Naive thymus-derived CD4-positive, alpha-beta T cell (primary cell): ENCODE measurements around the gene VPS13C. TPM values are rescaled to one million over a fixed set of nuclear protein-coding genes. Genes with fewer than 3 reads are reported as not detected.
A peak's percentile ranks its signal among the peaks of the same experiment; 100 is the strongest.

Experiments used
- ATAC-seq: fragments of 150-1000 bp; cut with Tn5 transposase; 2 replicates; pipeline ENCODE4 v1.10.0; 2021; ENCODE audit warnings: mild to moderate bottlenecking, moderate library complexity
- CTCF ChIA-PET: fragments of 350-600 bp; sonication (Branson Sonifier 250); formaldehyde crosslinking; loops from one replicate; lab custom pipeline; 2021; ENCODE audit warnings: antibody characterized with exemption; lab: Charles Lee
- POLR2A ChIA-PET: fragments of 350-600 bp; sonication (Branson Sonifier 250); formaldehyde crosslinking; loops from one replicate; lab custom pipeline; 2021; ENCODE audit warnings: antibody characterized with exemption, inconsistent platforms; lab: Charles Lee
- DNase-seq, 9 donors: peaks; one replicate each; pipeline versions ENCODE4 v3.0.0 to v3.0.0-alpha.2; 2020 to 2022; ENCODE audit warnings: mixed read lengths in 1 of 9
- H3K27ac ChIP-seq: one replicate; pipeline ENCODE4 v1.7.0; 2013; ENCODE audit warnings: mild to moderate bottlenecking, low read depth, low read length, moderate library complexity
- H3K27me3 ChIP-seq, 2 donors: one replicate each; pipeline ENCODE4 v1.7.0; 2013; ENCODE audit warnings: low read length in 2 of 2, mild to moderate bottlenecking in 2 of 2, moderate library complexity in 2 of 2; ENCODE audit not compliant: control insufficient read depth in 2 of 2, insufficient read depth in 2 of 2
- H3K36me3 ChIP-seq, 3 experiments: 1 replicate in 2 of 3; 2 replicates in 1 of 3; pipeline ENCODE4 v1.7.0; 2013; ENCODE audit warnings: low read length in 3 of 3, mild to moderate bottlenecking in 3 of 3, moderate library complexity in 1 of 3; ENCODE audit not compliant: insufficient read depth in 3 of 3, control insufficient read depth in 2 of 3
- H3K4me1 ChIP-seq, 2 donors: one replicate each; pipeline ENCODE4 v1.7.0; 2013; ENCODE audit warnings: low read length in 2 of 2, mild to moderate bottlenecking in 2 of 2, moderate library complexity in 1 of 2; ENCODE audit not compliant: control insufficient read depth in 2 of 2, insufficient read depth in 2 of 2
- H3K4me3 ChIP-seq: 2 replicates; pipeline ENCODE4 v1.7.0; 2013; ENCODE audit warnings: mild to moderate bottlenecking, low read length
- H3K9me3 ChIP-seq, 3 experiments: 1 replicate in 2 of 3; 2 replicates in 1 of 3; pipeline ENCODE4 v1.7.0; 2013; ENCODE audit warnings: low read length in 3 of 3; ENCODE audit not compliant: control insufficient read depth in 2 of 3
- H3K27ac Mint-ChIP-seq, 9 donors: one replicate each; pipeline ENCODE4 v1.8.0; 2020 to 2022; ENCODE audit warnings: mixed read lengths in 9 of 9, mild to moderate bottlenecking in 8 of 9, moderate library complexity in 5 of 9, inconsistent platforms in 2 of 9
- H3K27me3 Mint-ChIP-seq, 5 donors: one replicate each; pipeline ENCODE4 v1.8.0; 2021 to 2022; ENCODE audit warnings: mixed read lengths in 5 of 5, mild to moderate bottlenecking in 1 of 5
- H3K36me3 Mint-ChIP-seq, 5 donors: one replicate each; pipeline ENCODE4 v1.8.0; 2020 to 2022; ENCODE audit warnings: mixed read lengths in 5 of 5, mild to moderate bottlenecking in 3 of 5, inconsistent platforms in 1 of 5
- H3K4me1 Mint-ChIP-seq, 7 donors: one replicate each; pipeline ENCODE4 v1.8.0; 2020 to 2022; ENCODE audit warnings: mixed read lengths in 7 of 7, mild to moderate bottlenecking in 3 of 7, inconsistent platforms in 1 of 7
- H3K4me3 Mint-ChIP-seq, 10 donors: one replicate each; pipeline ENCODE4 v1.8.0; 2020 to 2022; ENCODE audit warnings: mild to moderate bottlenecking in 10 of 10, mixed read lengths in 10 of 10, moderate library complexity in 6 of 10, inconsistent platforms in 2 of 10
- H3K9me3 Mint-ChIP-seq, 11 donors: one replicate each; pipeline ENCODE4 v1.8.0; 2020 to 2022; ENCODE audit warnings: mixed read lengths in 11 of 11, mild to moderate bottlenecking in 4 of 11, inconsistent platforms in 1 of 11, moderate library complexity in 1 of 11
- intact Hi-C, 2 donors: fragments of 100-400 bp; cut with micrococcal nuclease; formaldehyde crosslinking; loops; one replicate each; pipeline ENCODE4 v1.15.1; 2023
- polyA plus RNA-seq, 2 donors: library from polyadenylated mRNA; unstranded; fragments of 300-500 nt; fragmentation: Illumina TruSeq; gene quantifications; one replicate each; pipeline ENCODE4 v1.2.3, GENCODE V29; 2021
- total RNA-seq, 6 experiments: library from RNA in 5 of 6; stranded (reverse) in 5 of 6; gene quantifications; 1 replicate in 5 of 6; 2 replicates in 1 of 6; pipeline ENCODE4 v1.2.3 and lab custom pipeline; 2021 to 2026

The VPS13C gene
- total and polyA plus RNA-seq, 7 experiments from 2014 or later = 12.7 to 159 (median 108) TPM

GRCh38 chr15:62104846-62105245 is 44.6 kb upstream of the VPS13C start:
- POLR2A ChIA-PET = no interaction called here
- intact Hi-C loops = no loop called here
- Mint-ChIP-seq H3K4me3 (no peak overlapping the region), H3K36me3 (no peaks in the 10 kb centered on the region), H3K9me3 (peaks cover 0 to 3% (median 0%) of the 10 kb centered on the region in 11 donors), H3K27ac (no peak overlapping the region), H3K4me1 (no peaks in the 10 kb centered on the region), H3K27me3 (peaks cover 0 to 10% (median 0%) of the 10 kb centered on the region in 5 donors)
- no peaks in the 10 kb centered on the region for H3K9me3 ChIP-seq
- H3K27ac ChIP-seq = no peak overlapping the region
- DNase-seq (no peak), ATAC-seq (no peak)
- no peaks in the 10 kb centered on the region for H3K4me1 ChIP-seq
- H3K4me3 ChIP-seq = no peak overlapping the region
- CTCF ChIA-PET = no interaction called here
- no peaks in the 10 kb centered on the region for H3K27me3 ChIP-seq
- no peaks in the 10 kb centered on the region for H3K36me3 ChIP-seq

GRCh38 chr15:62104401-62104800 is 44.2 kb upstream of the VPS13C start:
- Histone ChIP-seq H3K27me3 (no peaks in the 10 kb centered on the region), H3K4me1 (no peaks in the 10 kb centered on the region), H3K36me3 (no peaks in the 10 kb centered on the region), H3K27ac (no peak overlapping the region), H3K4me3 (no peak overlapping the region), H3K9me3 (no peaks in the 10 kb centered on the region)
- Mint-ChIP-seq H3K27ac (no peak overlapping the region), H3K36me3 (no peaks in the 10 kb centered on the region), H3K4me3 (no peak overlapping the region), H3K4me1 (no peaks in the 10 kb centered on the region), H3K9me3 (peaks cover 0 to 3% (median 0%) of the 10 kb centered on the region in 11 donors), H3K27me3 (peaks cover 0 to 10% (median 4%) of the 10 kb centered on the region in 5 donors)
- DNase-seq (no peak), ATAC-seq (no peak)
- ChIA-PET CTCF (no interaction called here), POLR2A (no interaction called here)
- intact Hi-C loops = no loop called here

- no peak for DNase-seq
- Mint-ChIP-seq H3K27me3 (peaks cover 0 to 16% (median 5%) of the 10 kb centered on the region in 5 donors), H3K36me3 (no peaks in the 10 kb centered on the region), H3K4me1 (no peaks in the 10 kb centered on the region), H3K4me3 (no peak overlapping the region), H3K27ac (no peak overlapping the region), H3K9me3 (peaks cover 0 to 3% (median 0%) of the 10 kb centered on the region in 11 donors)
- CTCF ChIA-PET = interaction anchor here (0.5 kb wide), 1 partner anchor 1042 kb away, joined by 4 read pairs; no protein-coding TSS in a partner anchor
- intact Hi-C loops = no loop called here
- no peak for ATAC-seq
- Histone ChIP-seq H3K9me3 (no peaks in the 10 kb centered on the region), H3K4me3 (no peak overlapping the region), H3K36me3 (no peaks in the 10 kb centered on the region), H3K27me3 (no peaks in the 10 kb centered on the region), H3K4me1 (no peaks in the 10 kb centered on the region), H3K27ac (no peak overlapping the region)
- POLR2A ChIA-PET = no interaction called here
Measured at GRCh38 chr15:62103431-62103830, 43.2 kb upstream of the VPS13C start.

- ChIA-PET POLR2A (no interaction called here), CTCF (no interaction called here)
- no peaks in the 10 kb centered on the region for H3K9me3 ChIP-seq
- Mint-ChIP-seq H3K9me3 (no peaks in the 10 kb centered on the region), H3K4me3 (no peak overlapping the region), H3K36me3 (no peaks in the 10 kb centered on the region), H3K27ac (no peak overlapping the region), H3K4me1 (peaks cover 0 to 2% (median 0%) of the 10 kb centered on the region in 7 donors), H3K27me3 (peaks cover 5 to 16% (median 12%) of the 10 kb centered on the region in 5 donors)
- no peaks in the 10 kb centered on the region for H3K36me3 ChIP-seq
- no peaks in the 10 kb centered on the region for H3K4me1 ChIP-seq
- H3K4me3 ChIP-seq = no peak overlapping the region
- H3K27me3 ChIP-seq = no peaks in the 10 kb centered on the region
- ATAC-seq (peak; percentile 27), DNase-seq (no peak)
- H3K27ac ChIP-seq = no peak overlapping the region
- intact Hi-C loops = no loop called here
Measured at GRCh38 chr15:62099094-62099601, 38.9 kb upstream of the VPS13C start.

- CTCF ChIA-PET = no interaction called here
- no peaks in the 10 kb centered on the region for H3K9me3 ChIP-seq
- Mint-ChIP-seq H3K27me3 (peaks cover 0 to 16% (median 13%) of the 10 kb centered on the region in 5 donors), H3K4me1 (peaks cover 0 to 2% (median 0%) of the 10 kb centered on the region in 7 donors), H3K36me3 (no peaks in the 10 kb centered on the region), H3K9me3 (no peaks in the 10 kb centered on the region), H3K4me3 (no peak overlapping the region), H3K27ac (peak overlapping the region in 1 of 9 donors; percentile 18)
- DNase-seq (no peak), ATAC-seq (no peak)
- no peak overlapping the region for H3K27ac ChIP-seq
- intact Hi-C loops = no loop called here
- H3K4me1 ChIP-seq = no peaks in the 10 kb centered on the region
- H3K4me3 ChIP-seq = no peak overlapping the region
- POLR2A ChIA-PET = no interaction called here
- no peaks in the 10 kb centered on the region for H3K27me3 ChIP-seq
- no peaks in the 10 kb centered on the region for H3K36me3 ChIP-seq
Measured at GRCh38 chr15:62094388-62094787, 34.1 kb upstream of the VPS13C start.

- no peak for DNase-seq
- H3K4me1 Mint-ChIP-seq = peaks cover 0 to 2% (median 0%) of the 10 kb centered on the region in 7 donors
- no peaks in the 10 kb centered on the region for H3K9me3 Mint-ChIP-seq
- Histone ChIP-seq H3K4me3 (no peak overlapping the region), H3K36me3 (no peaks in the 10 kb centered on the region), H3K27ac (no peak overlapping the region), H3K4me1 (no peaks in the 10 kb centered on the region), H3K27me3 (no peaks in the 10 kb centered on the region), H3K9me3 (no peaks in the 10 kb centered on the region)
- no peak overlapping the region for H3K27ac Mint-ChIP-seq
- H3K4me3 Mint-ChIP-seq = no peak overlapping the region
- peaks cover 0 to 14% (median 10%) of the 10 kb centered on the region in 5 donors for H3K27me3 Mint-ChIP-seq
- POLR2A ChIA-PET = no interaction called here
- CTCF ChIA-PET = no interaction called here
- H3K36me3 Mint-ChIP-seq = no peaks in the 10 kb centered on the region
- intact Hi-C loops = no loop called here
- ATAC-seq = no peak
Measured at GRCh38 chr15:62093809-62094208, 33.6 kb upstream of the VPS13C start.

- ChIA-PET POLR2A (no interaction called here), CTCF (no interaction called here)
Measured at GRCh38 chr15:62090988-62091387, 30.7 kb upstream of the VPS13C start.

More at GRCh38 chr15:62090988-62091387, 30.7 kb upstream of the VPS13C start:
- H3K27me3 ChIP-seq = no peaks in the 10 kb centered on the region
- no peak overlapping the region for H3K27ac ChIP-seq
- intact Hi-C loops = no loop called here
- H3K36me3 Mint-ChIP-seq = no peaks in the 10 kb centered on the region
- no peak for ATAC-seq
- no peak overlapping the region for H3K4me3 Mint-ChIP-seq
- H3K27ac Mint-ChIP-seq = no peak overlapping the region
- peaks cover 0 to 5% (median 3%) of the 10 kb centered on the region in 5 donors for H3K27me3 Mint-ChIP-seq
- no peaks in the 10 kb centered on the region for H3K9me3 ChIP-seq
- DNase-seq = no peak
- no peaks in the 10 kb centered on the region for H3K4me1 ChIP-seq
- no peak overlapping the region for H3K4me3 ChIP-seq
- H3K9me3 Mint-ChIP-seq = no peaks in the 10 kb centered on the region
- peaks cover 0 to 2% (median 0%) of the 10 kb centered on the region in 7 donors for H3K4me1 Mint-ChIP-seq
- H3K36me3 ChIP-seq = no peaks in the 10 kb centered on the region
